Keratinocyte (primary cell): ENCODE results near the gene GPR26. TPM values are rescaled to one million over a fixed set of nuclear protein-coding genes. Genes with fewer than 3 reads are reported as not detected.

Source experiments
- DNase-seq: peaks from one replicate; pipeline ENCODE4 v3.0.0-alpha.2; 2011; ENCODE audit warnings: low read depth, missing footprints, low spot score
- FAIRE-seq: peaks from 2 replicates; lab custom pipeline; 2011; peaks lifted over from hg19 to GRCh38; lab: Jason Lieb, UNC
- H2AFZ ChIP-seq: 2 replicates; pipeline ENCODE4 v1.6.0; 2012; ENCODE audit warnings: low read length, control low read depth, inconsistent platforms; ENCODE audit not compliant: control insufficient read depth
- H3K27ac ChIP-seq: 2 replicates; pipeline ENCODE4 v1.5.1; 2011; ENCODE audit warnings: low read length; ENCODE audit not compliant: control insufficient read depth, insufficient read depth
- H3K27me3 ChIP-seq: 3 replicates; pipeline ENCODE4 v1.6.0; 2011; ENCODE audit warnings: low read length; ENCODE audit not compliant: control insufficient read depth, insufficient read depth; ENCODE audit errors: extremely low read depth
- H3K36me3 ChIP-seq, 2 experiments: 2 replicates in 1 of 2; 3 replicates in 1 of 2; pipeline ENCODE4 v1.5.1; 2011; ENCODE audit warnings: low read length in 2 of 2, mild to moderate bottlenecking in 1 of 2; ENCODE audit not compliant: control insufficient read depth in 2 of 2, insufficient read depth in 2 of 2; ENCODE audit errors: extremely low read depth in 1 of 2
- H3K4me1 ChIP-seq: 3 replicates; pipeline ENCODE4 v1.5.1; 2011; ENCODE audit warnings: low read length; ENCODE audit not compliant: control insufficient read depth, insufficient read depth; ENCODE audit errors: extremely low read depth
- H3K4me2 ChIP-seq: 3 replicates; pipeline ENCODE4 v1.6.0; 2011; ENCODE audit warnings: low read depth, low read length; ENCODE audit not compliant: control insufficient read depth, insufficient read depth; ENCODE audit errors: extremely low read depth
- H3K4me3 ChIP-seq, 3 experiments: fragments of 200-600 bp in 1 of 3; sonication (generic) in 1 of 3; 2 replicates in 2 of 3; 3 replicates in 1 of 3; pipeline ENCODE4 v1.5.1; 2011 to 2016; ENCODE audit warnings: low read length in 3 of 3, mild to moderate bottlenecking in 3 of 3, control low read depth in 2 of 3, inconsistent platforms in 1 of 3, low read depth in 1 of 3, mixed read lengths in 1 of 3, mixed run types in 1 of 3, moderate library complexity in 1 of 3; ENCODE audit not compliant: control insufficient read depth in 2 of 3, insufficient read depth in 2 of 3; ENCODE audit errors: extremely low read depth in 1 of 3
- H3K79me2 ChIP-seq: 2 replicates; pipeline ENCODE4 v1.6.0; 2012; ENCODE audit warnings: low read length; ENCODE audit not compliant: control insufficient read depth, insufficient read depth
- H3K9ac ChIP-seq: 3 replicates; pipeline ENCODE4 v1.6.0; 2011; ENCODE audit warnings: low read length; ENCODE audit not compliant: control insufficient read depth, insufficient read depth; ENCODE audit errors: extremely low read depth
- H3K9me1 ChIP-seq: 3 replicates; pipeline ENCODE4 v1.6.0; 2011; ENCODE audit warnings: low read length; ENCODE audit not compliant: control insufficient read depth, insufficient read depth; ENCODE audit errors: extremely low read depth
- H3K9me3 ChIP-seq: 2 replicates; pipeline ENCODE4 v1.5.1; 2012; ENCODE audit warnings: low read depth, low read length; ENCODE audit not compliant: control insufficient read depth
- H4K20me1 ChIP-seq: 3 replicates; pipeline ENCODE4 v1.6.0; 2011; ENCODE audit warnings: low read length; ENCODE audit not compliant: control insufficient read depth, insufficient read depth; ENCODE audit errors: extremely low read depth
- EZH2 ChIP-seq: IDR thresholded peaks from one replicate; pipeline ENCODE4 v1.6.1; 2012; ENCODE audit warnings: inconsistent platforms, mild to moderate bottlenecking, low read length, moderate library complexity
- dilution Hi-C: fragments of 300-500 bp; cut with MboI; formaldehyde crosslinking; loops from one replicate; pipeline ENCODE4 v1.7.0; 2020; ENCODE audit warnings: low sequenced_read_pairs; ENCODE audit not compliant: extremely low pct_ligation_motif_present
- polyA plus RNA-seq, 5 experiments: library from polyadenylated mRNA; depleted of rRNA in 3 of 5; stranded (reverse) in 3 of 5; stranded (forward) in 1 of 5; unstranded in 1 of 5; fragments of >200 nt; gene quantifications; 1 replicate in 1 of 5; 2 replicates in 3 of 5; 3 replicates in 1 of 5; pipeline versions ENCODE4 v1.2.1 to v1.2.3, GENCODE V29; 2011 to 2012; ENCODE audit warnings: missing spikeins in 2 of 5, low read depth in 1 of 5, low replicate concordance in 1 of 5
- TF ChIP-seq, protein P1 (sequence below), 3 experiments: IDR thresholded peaks in 1 of 3; conservative IDR thresholded peaks in 1 of 3; optimal IDR thresholded peaks in 1 of 3; 2 replicates in 2 of 3; 3 replicates in 1 of 3; pipeline versions ENCODE3 to v1.5.1; 2011; ENCODE audit warnings: low read length in 3 of 3, mild to moderate bottlenecking in 3 of 3, moderate library complexity in 2 of 3, control low read depth in 1 of 3, inconsistent platforms in 1 of 3; ENCODE audit not compliant: insufficient read depth in 2 of 3; ENCODE audit errors: extremely low read depth in 1 of 3

GPR26 gene
- polyA plus RNA-seq, 1 donor (not counting 4 experiments of a cell fraction or from before 2014, with no cell fraction given): not detected

GRCh38 chr10:123648595-123648994 is 17.6 kb upstream of the GPR26 start:
- no peak overlapping the region for H3K27ac ChIP-seq
- H3K79me2 ChIP-seq: no peaks in the 10 kb centered on the region
- H3K4me2 ChIP-seq: no peak overlapping the region
- H3K9ac ChIP-seq: no peak overlapping the region
- H4K20me1 ChIP-seq: no peaks in the 10 kb centered on the region
- no peaks in the 10 kb centered on the region for H3K36me3 ChIP-seq
- TF ChIP-seq, protein P1, sequence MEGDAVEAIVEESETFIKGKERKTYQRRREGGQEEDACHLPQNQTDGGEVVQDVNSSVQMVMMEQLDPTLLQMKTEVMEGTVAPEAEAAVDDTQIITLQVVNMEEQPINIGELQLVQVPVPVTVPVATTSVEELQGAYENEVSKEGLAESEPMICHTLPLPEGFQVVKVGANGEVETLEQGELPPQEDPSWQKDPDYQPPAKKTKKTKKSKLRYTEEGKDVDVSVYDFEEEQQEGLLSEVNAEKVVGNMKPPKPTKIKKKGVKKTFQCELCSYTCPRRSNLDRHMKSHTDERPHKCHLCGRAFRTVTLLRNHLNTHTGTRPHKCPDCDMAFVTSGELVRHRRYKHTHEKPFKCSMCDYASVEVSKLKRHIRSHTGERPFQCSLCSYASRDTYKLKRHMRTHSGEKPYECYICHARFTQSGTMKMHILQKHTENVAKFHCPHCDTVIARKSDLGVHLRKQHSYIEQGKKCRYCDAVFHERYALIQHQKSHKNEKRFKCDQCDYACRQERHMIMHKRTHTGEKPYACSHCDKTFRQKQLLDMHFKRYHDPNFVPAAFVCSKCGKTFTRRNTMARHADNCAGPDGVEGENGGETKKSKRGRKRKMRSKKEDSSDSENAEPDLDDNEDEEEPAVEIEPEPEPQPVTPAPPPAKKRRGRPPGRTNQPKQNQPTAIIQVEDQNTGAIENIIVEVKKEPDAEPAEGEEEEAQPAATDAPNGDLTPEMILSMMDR (optimal IDR thresholded peaks at IDR 0.05 in 1 of 3, IDR thresholded peaks at IDR 0.05 in 1 of 3, conservative IDR thresholded peaks at IDR 0.05 in 1 of 3; ENCODE audit: extremely low read depth in 1 of 3, insufficient read depth in 2 of 3, low read length in 3 of 3): no peak
- no peak for TF ChIP-seq EZH2
- dilution Hi-C loops: no loop called here
- H3K4me3 ChIP-seq: no peak overlapping the region
- H3K4me1 ChIP-seq: no peaks in the 10 kb centered on the region
- H3K27me3 ChIP-seq: no peaks in the 10 kb centered on the region
- H3K9me3 ChIP-seq: no peaks in the 10 kb centered on the region
- DNase-seq: no peak
- FAIRE-seq: no peak
- no peak overlapping the region for H2AFZ ChIP-seq
- H3K9me1 ChIP-seq: no peaks in the 10 kb centered on the region

DNA sequence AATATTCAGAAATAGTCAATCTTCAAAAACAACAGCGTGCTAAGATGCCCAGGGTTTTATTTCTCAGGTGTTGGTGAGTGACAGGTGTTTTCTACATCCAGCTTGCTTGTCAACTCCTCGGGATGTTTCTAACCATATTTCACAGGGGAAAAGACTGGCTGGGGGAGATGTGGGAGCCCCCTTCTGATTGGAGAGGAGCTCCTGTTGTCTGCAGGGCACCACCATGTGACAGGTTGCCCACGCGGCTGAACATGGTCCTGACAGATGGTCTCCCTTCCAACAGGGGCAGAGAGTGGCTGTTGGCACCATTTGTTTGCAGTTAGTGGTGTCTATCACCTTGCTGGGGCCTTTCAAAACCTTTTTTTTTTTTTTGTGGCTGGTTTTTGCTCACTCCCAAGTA is 16.5 kb upstream of the GPR26 start:
- Histone ChIP-seq H3K27ac (no peak overlapping the region), H3K4me1 (no peaks in the 10 kb centered on the region), H3K27me3 (no peaks in the 10 kb centered on the region), H4K20me1 (no peaks in the 10 kb centered on the region), H3K9ac (no peak overlapping the region), H3K4me2 (no peak overlapping the region), H3K36me3 (no peaks in the 10 kb centered on the region), H3K9me3 (no peaks in the 10 kb centered on the region), H3K9me1 (no peaks in the 10 kb centered on the region), H3K4me3 (no peak overlapping the region), H2AFZ (no peak overlapping the region), H3K79me2 (no peaks in the 10 kb centered on the region)
- DNase-seq: no peak
- FAIRE-seq: no peak
- TF ChIP-seq, protein P1 (optimal IDR thresholded peaks at IDR 0.05 in 1 of 3, IDR thresholded peaks at IDR 0.05 in 1 of 3, conservative IDR thresholded peaks at IDR 0.05 in 1 of 3; ENCODE audit: extremely low read depth in 1 of 3, insufficient read depth in 2 of 3, low read length in 3 of 3): no peak
- TF ChIP-seq EZH2: no peak
- dilution Hi-C loops: no loop called here
